ENCODE measurements around the gene CIC. TPM values are rescaled to one million over a fixed set of nuclear protein-coding genes. Genes with fewer than 3 reads are reported as not detected.

Gene CIC
- total and polyA plus RNA-seq, 8 donors = 37.2 to 76.1 (median 55.6) TPM

GRCh38 chr19:42246922-42247639 lies 22.0 kb upstream of the CIC start:
- Histone ChIP-seq H3K27ac (peak overlapping the region; percentile 16 to 44), H3K4me3 (no peak overlapping the region), H3K9me3 (no peaks in the 10 kb centered on the region), H3K27me3 (no peaks in the 10 kb centered on the region), H3K4me1 (peaks cover 25 to 50% of the 10 kb centered on the region in 2 donors), H3K36me3 (peaks cover 0 to 23% of the 10 kb centered on the region in 2 donors)
- TF ChIP-seq CTCF (IDR thresholded peaks at IDR 0.05) = no peak
- ATAC-seq (no peak), DNase-seq (no peak)
- intact Hi-C loops (cut with DNase I) = no loop called here

- no peak for TF ChIP-seq CTCF (IDR thresholded peaks at IDR 0.05)
- intact Hi-C loops (cut with DNase I) = no loop called here
Measured at GRCh38 chr19:42247640-42248199, 21.3 kb upstream of the CIC start.

GRCh38 chr19:42248270-42249148 lies 20.5 kb upstream of the CIC start:
- ATAC-seq = no peak
- DNase-seq = no peak
- Histone ChIP-seq H3K36me3 (peaks cover 0 to 23% of the 10 kb centered on the region in 2 donors), H3K27me3 (no peaks in the 10 kb centered on the region), H3K4me3 (no peak overlapping the region), H3K9me3 (no peaks in the 10 kb centered on the region), H3K27ac (no peak overlapping the region), H3K4me1 (peaks cover 34 to 59% of the 10 kb centered on the region in 2 donors)
- TF ChIP-seq CTCF (IDR thresholded peaks at IDR 0.05) = no peak
- intact Hi-C loops (cut with DNase I) = no loop called here

More at GRCh38 chr19:42247640-42248199, 21.3 kb upstream of the CIC start:
- Histone ChIP-seq H3K9me3 (no peaks in the 10 kb centered on the region), H3K4me1 (peaks cover 32 to 56% of the 10 kb centered on the region in 2 donors), H3K4me3 (no peak overlapping the region), H3K27me3 (no peaks in the 10 kb centered on the region), H3K27ac (peak overlapping the region in 1 of 2 donors; percentile 16), H3K36me3 (peaks cover 0 to 23% of the 10 kb centered on the region in 2 donors)
- ATAC-seq = no peak
- DNase-seq = no peak

- intact Hi-C loops (cut with DNase I) = no loop called here
- ATAC-seq (no peak), DNase-seq (no peak)
- Histone ChIP-seq H3K4me3 (no peak overlapping the region), H3K27ac (peak overlapping the region; percentile 8 to 98), H3K36me3 (peaks cover 0 to 23% of the 10 kb centered on the region in 2 donors), H3K27me3 (no peaks in the 10 kb centered on the region), H3K4me1 (peaks cover 34 to 51% of the 10 kb centered on the region in 2 donors), H3K9me3 (no peaks in the 10 kb centered on the region)
- TF ChIP-seq CTCF (IDR thresholded peaks at IDR 0.05) = no peak
Measured at GRCh38 chr19:42249149-42249750, 19.8 kb upstream of the CIC start.

Data from left lung (tissue), 10 donors.